ENCODE results near the gene F10. TPM values are rescaled to one million over a fixed set of nuclear protein-coding genes. Genes with fewer than 3 reads are reported as not detected.

F10 gene
- total RNA-seq, 3 donors from 2014 or later (not counting 1 experiment from before 2014, with no cell fraction given), result not detected

- Mint-ChIP-seq H3K27ac (peak overlapping the region in 1 of 2 donors; percentile 100), H3K27me3 (ENCODE audit: low read depth in 2 of 2) (no peaks in the 10 kb centered on the region), H3K4me1 (peaks cover 15 to 51% of the 10 kb centered on the region in 2 donors), H3K4me3 (peak overlapping the region; percentile 21), H3K9me3 (peaks cover 2 to 3% of the 10 kb centered on the region in 2 donors), H3K36me3 (no peaks in the 10 kb centered on the region)
- Histone ChIP-seq H3K9me3 (ENCODE audit: control insufficient read depth, insufficient read depth, low read length) (no peaks in the 10 kb centered on the region), H3K36me3 (ENCODE audit: control insufficient read depth, insufficient read depth, low read length) (no peaks in the 10 kb centered on the region), H3K4me1 (ENCODE audit: control insufficient read depth, insufficient read depth, low read length) (peaks cover 40% of the 10 kb centered on the region), H3K27ac (ENCODE audit: low read length) (no peak overlapping the region), H3K4me3 (ENCODE audit: low read length) (no peak overlapping the region), H3K27me3 (ENCODE audit: control insufficient read depth, insufficient read depth, low read length) (no peaks in the 10 kb centered on the region)
- intact Hi-C loops (cut with micrococcal nuclease), result no loop called here
- DNase-seq, result no peak
- no peak for ATAC-seq
- WGBS (ENCODE audit: insufficient coverage), result 97% methylated on average over 13 of the region's 13 CpGs
- TF ChIP-seq, protein P1, sequence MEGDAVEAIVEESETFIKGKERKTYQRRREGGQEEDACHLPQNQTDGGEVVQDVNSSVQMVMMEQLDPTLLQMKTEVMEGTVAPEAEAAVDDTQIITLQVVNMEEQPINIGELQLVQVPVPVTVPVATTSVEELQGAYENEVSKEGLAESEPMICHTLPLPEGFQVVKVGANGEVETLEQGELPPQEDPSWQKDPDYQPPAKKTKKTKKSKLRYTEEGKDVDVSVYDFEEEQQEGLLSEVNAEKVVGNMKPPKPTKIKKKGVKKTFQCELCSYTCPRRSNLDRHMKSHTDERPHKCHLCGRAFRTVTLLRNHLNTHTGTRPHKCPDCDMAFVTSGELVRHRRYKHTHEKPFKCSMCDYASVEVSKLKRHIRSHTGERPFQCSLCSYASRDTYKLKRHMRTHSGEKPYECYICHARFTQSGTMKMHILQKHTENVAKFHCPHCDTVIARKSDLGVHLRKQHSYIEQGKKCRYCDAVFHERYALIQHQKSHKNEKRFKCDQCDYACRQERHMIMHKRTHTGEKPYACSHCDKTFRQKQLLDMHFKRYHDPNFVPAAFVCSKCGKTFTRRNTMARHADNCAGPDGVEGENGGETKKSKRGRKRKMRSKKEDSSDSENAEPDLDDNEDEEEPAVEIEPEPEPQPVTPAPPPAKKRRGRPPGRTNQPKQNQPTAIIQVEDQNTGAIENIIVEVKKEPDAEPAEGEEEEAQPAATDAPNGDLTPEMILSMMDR (IDR thresholded peaks at IDR 0.05), result no peak
These were observed 49.9 kb downstream of the F10 start for GRCh38 chr13:113172419-113172926.

- peak in 2 of 3 donors; percentile 96 to 98 for ATAC-seq
- peaks cover 10 to 52% of the 10 kb centered on the region in 2 donors for H3K4me1 Mint-ChIP-seq
These were observed 53.7 kb downstream of the F10 start for GRCh38 chr13:113176280-113176679.

DNA sequence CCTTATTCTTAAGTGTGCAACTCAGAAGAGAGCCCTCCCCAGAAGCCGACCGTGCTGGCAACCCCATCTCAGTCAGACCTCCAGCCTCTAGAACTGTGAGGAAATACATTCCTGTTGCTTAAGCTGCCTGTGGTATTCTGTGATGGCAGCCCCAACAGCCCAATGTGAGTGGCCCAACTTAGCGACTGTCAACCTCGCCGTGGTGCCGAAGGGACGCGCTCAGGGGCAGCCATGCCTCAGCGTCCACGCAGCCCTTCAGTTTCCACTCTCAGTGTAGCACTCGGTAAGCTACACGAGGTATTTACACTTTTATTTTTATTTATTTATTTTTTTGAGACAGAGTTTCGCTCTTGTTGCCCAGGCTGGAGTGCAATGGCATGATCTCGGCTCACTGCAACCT lies 54.2 kb downstream of the F10 start:
- ATAC-seq, result peak in 1 of 3 donors; percentile 8
- no peaks in the 10 kb centered on the region for H3K9me3 Mint-ChIP-seq
- DNase-seq, result no peak
- Histone ChIP-seq H3K4me1 (ENCODE audit: control insufficient read depth, insufficient read depth, low read length) (peaks cover 42% of the 10 kb centered on the region), H3K36me3 (ENCODE audit: control insufficient read depth, insufficient read depth, low read length) (peaks cover 31% of the 10 kb centered on the region), H3K9me3 (ENCODE audit: control insufficient read depth, insufficient read depth, low read length) (no peaks in the 10 kb centered on the region), H3K27me3 (ENCODE audit: control insufficient read depth, insufficient read depth, low read length) (no peaks in the 10 kb centered on the region), H3K27ac (ENCODE audit: low read length) (peak overlapping the region; percentile 76), H3K4me3 (ENCODE audit: low read length) (no peak overlapping the region)
- TF ChIP-seq, protein P1 (IDR thresholded peaks at IDR 0.05), result no peak
- peaks cover 32% of the 10 kb centered on the region for H3K36me3 Mint-ChIP-seq
- intact Hi-C loops (cut with micrococcal nuclease), result no loop called here
- H3K27ac Mint-ChIP-seq, result peak overlapping the region in 1 of 2 donors; percentile 100
- peaks cover 10 to 54% of the 10 kb centered on the region in 2 donors for H3K4me1 Mint-ChIP-seq
- H3K4me3 Mint-ChIP-seq, result no peak overlapping the region
- WGBS (ENCODE audit: insufficient coverage), result 93% methylated on average over 10 of the region's 14 CpGs
- H3K27me3 Mint-ChIP-seq (ENCODE audit: low read depth in 2 of 2), result no peaks in the 10 kb centered on the region

More at GRCh38 chr13:113176280-113176679, 53.7 kb downstream of the F10 start:
- H3K27ac ChIP-seq (ENCODE audit: low read length), result peak overlapping the region; percentile 76
- no peak overlapping the region for H3K4me3 ChIP-seq (ENCODE audit: low read length)
- DNase-seq, result peak in 1 of 2 donors; percentile 91
- Mint-ChIP-seq H3K9me3 (no peaks in the 10 kb centered on the region), H3K27ac (peak overlapping the region; percentile 63 to 100), H3K36me3 (peaks cover 29% of the 10 kb centered on the region), H3K4me3 (peak overlapping the region; percentile 87), H3K27me3 (ENCODE audit: low read depth in 2 of 2) (no peaks in the 10 kb centered on the region)
- H3K27me3 ChIP-seq (ENCODE audit: control insufficient read depth, insufficient read depth, low read length), result no peaks in the 10 kb centered on the region
- H3K9me3 ChIP-seq (ENCODE audit: control insufficient read depth, insufficient read depth, low read length), result no peaks in the 10 kb centered on the region
- intact Hi-C loops (cut with micrococcal nuclease), result no loop called here
- H3K4me1 ChIP-seq (ENCODE audit: control insufficient read depth, insufficient read depth, low read length), result peaks cover 44% of the 10 kb centered on the region
- 32% methylated on average over 4 of the region's 5 CpGs for WGBS (ENCODE audit: insufficient coverage)
- TF ChIP-seq, protein P1 (IDR thresholded peaks at IDR 0.05), result no peak
- peaks cover 31% of the 10 kb centered on the region for H3K36me3 ChIP-seq (ENCODE audit: control insufficient read depth, insufficient read depth, low read length)
